ENCODE data around the gene ASMT.
"Not testable (repeated sequence)": the region's sequence is repeated elsewhere in the genome, so short reads cannot be mapped to it uniquely, and the experiment has no call there.

ASMT gene

GRCh38 chrX:1656379-1656778, 41.5 kb downstream of the ASMT start:
- DNase-seq = no peak

GRCh38 chrX:1657367-1658070, 42.7 kb downstream of the ASMT start:
- no peak for DNase-seq

- DNase-seq = no peak
These were observed 43.2 kb downstream of the ASMT start for GRCh38 chrX:1658071-1658491.

- DNase-seq = no peak
These were observed 45.0 kb downstream of the ASMT start for GRCh38 chrX:1659664-1660461.

- no peak for DNase-seq
These were observed 46.4 kb downstream of the ASMT start for GRCh38 chrX:1661048-1661921.

GRCh38 chrX:1661922-1662221, 47.0 kb downstream of the ASMT start:
- DNase-seq = no peak

DNA sequence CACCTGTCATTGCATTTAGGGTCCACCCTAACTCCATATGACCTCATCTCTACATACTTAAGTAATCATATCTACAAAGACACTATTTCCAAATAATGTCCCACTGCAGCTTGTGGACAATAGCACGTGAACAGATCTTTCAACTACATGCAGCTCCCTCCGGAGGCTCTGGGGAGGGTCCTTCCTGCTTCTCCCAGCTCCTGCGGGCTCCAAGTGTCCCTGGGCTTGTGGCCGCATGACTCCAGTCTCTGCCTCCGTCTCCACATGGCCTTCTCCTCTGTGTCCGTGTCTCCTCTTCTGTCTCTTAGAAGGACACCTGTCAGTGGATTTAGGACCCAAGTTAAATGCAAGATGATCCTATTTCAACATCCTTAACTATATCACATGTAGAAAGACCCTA, 52.7 kb downstream of the ASMT start:
- no peak for DNase-seq

- DNase-seq = no peak
These were observed 58.5 kb downstream of the ASMT start for GRCh38 chrX:1673337-1673736.

DNA sequence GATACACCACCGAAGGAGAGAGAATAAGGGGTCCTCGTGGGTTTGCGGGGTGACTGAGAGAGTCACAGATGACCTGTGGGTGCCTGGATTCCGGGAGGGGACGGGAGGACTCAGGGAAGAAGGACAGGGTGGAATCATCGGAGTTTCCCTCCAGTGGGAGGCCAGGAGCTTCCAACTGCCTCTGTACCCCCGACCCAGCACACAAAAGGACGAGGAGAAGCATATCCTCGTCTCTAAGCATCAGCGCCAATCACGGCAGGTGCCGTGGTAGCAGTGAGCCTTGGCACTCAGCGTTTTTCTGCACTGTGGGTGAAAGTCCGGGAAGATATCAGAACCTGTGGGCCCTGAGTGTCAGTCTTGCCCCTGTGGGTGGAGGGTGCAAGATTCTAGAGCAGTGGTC, 62.0 kb downstream of the ASMT start:
- DNase-seq = no peak

DNA sequence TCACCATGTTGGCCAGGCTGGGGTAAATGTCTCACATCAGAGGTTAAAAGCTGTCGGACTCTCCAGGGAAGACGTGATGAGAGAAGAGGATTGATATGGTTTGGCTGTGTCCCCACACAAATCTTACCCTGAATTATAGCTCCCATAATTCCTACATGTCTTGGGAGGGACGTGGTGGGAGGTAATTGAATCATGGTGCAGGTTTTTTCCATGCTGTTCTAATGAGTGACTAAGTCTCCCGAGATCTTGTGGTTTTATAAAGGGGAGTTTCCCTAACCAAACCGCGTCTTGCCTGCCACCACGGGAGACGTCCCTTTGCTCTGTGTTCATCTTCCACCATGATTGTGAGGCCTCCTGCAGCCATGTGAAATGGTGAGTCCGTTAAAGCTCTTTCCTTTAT, 64.4 kb downstream of the ASMT start:
- no peak for DNase-seq

GRCh38 chrX:1681439-1681838, 66.6 kb downstream of the ASMT start:
- no peak for DNase-seq

DNA sequence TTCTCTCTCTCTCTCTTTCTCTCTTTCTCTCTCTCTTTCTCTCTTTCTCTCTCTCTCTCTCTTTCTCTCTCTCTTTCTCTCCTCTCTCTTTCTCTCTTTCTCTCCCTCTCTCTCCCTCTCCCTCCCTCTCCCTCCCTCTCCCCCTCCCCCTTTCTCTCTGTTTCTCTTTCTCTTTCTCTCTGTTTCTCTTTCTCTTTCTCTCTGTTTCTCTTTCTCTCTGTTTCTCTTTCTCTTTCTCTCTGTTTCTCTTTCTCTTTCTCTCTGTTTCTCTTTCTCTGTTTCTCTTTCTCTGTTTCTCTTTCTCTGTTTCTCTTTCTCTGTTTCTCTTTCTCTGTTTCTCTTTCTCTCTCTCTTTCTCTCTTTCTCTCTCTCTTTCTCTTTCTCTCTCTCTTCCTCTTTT, 67.0 kb downstream of the ASMT start:
- DNase-seq = not testable (repeated sequence)

- not testable (repeated sequence) for DNase-seq
These were observed 67.6 kb downstream of the ASMT start for GRCh38 chrX:1682501-1682900.

GRCh38 chrX:1684883-1685282, 70.0 kb downstream of the ASMT start:
- DNase-seq = not testable (repeated sequence)

GRCh38 chrX:1685444-1685880, 70.6 kb downstream of the ASMT start:
- DNase-seq = not testable (repeated sequence)

- no peak for DNase-seq
These were observed 71.8 kb downstream of the ASMT start for GRCh38 chrX:1686642-1687041.
